Neural progenitor cell (in vitro differentiated cells): ENCODE measurements around the gene NRG2. TPM values are rescaled to one million over a fixed set of nuclear protein-coding genes. Genes with fewer than 3 reads are reported as not detected.

Source experiments
- DNase-seq: peaks from one replicate; pipeline ENCODE4 v3.0.0-alpha.2; 2016; ENCODE audit warnings: low spot score
- H2AFZ ChIP-seq: fragments of 200-600 bp; sonication (generic); replicated peaks from 2 replicates; pipeline ENCODE4 v1.6.1; 2016; ENCODE audit warnings: antibody characterized with exemption
- H3F3A ChIP-seq: fragments of 200-600 bp; sonication (generic); 2 replicates; pipeline ENCODE4 v1.6.1; 2016; ENCODE audit warnings: antibody characterized with exemption, low read depth
- H3K27ac ChIP-seq: fragments of 200-600 bp; sonication (generic); 2 replicates; pipeline ENCODE4 v1.5.1; 2016; ENCODE audit warnings: mild to moderate bottlenecking
- H3K27me3 ChIP-seq: fragments of 200-600 bp; sonication (generic); 2 replicates; pipeline ENCODE4 v1.6.1; 2016; ENCODE audit warnings: mild to moderate bottlenecking, moderate library complexity
- H3K36me3 ChIP-seq: fragments of 200-600 bp; sonication (generic); 2 replicates; pipeline ENCODE4 v1.5.1; 2016
- H3K4me1 ChIP-seq: fragments of 200-600 bp; sonication (generic); 2 replicates; pipeline ENCODE4 v1.6.1; 2016; ENCODE audit warnings: mixed run types
- H3K4me2 ChIP-seq: fragments of 200-600 bp; sonication (generic); 2 replicates; pipeline ENCODE4 v1.6.1; 2016
- H3K4me3 ChIP-seq: fragments of 200-600 bp; sonication (generic); 2 replicates; pipeline ENCODE4 v1.5.1; 2016
- H3K79me2 ChIP-seq: fragments of 200-600 bp; sonication (generic); 2 replicates; pipeline ENCODE4 v1.6.1; 2016; ENCODE audit warnings: low read depth
- H3K9ac ChIP-seq: fragments of 200-600 bp; sonication (generic); 2 replicates; pipeline ENCODE4 v1.6.1; 2016
- H3K9me3 ChIP-seq: fragments of 200-600 bp; sonication (generic); 2 replicates; pipeline ENCODE4 v1.5.1; 2016; ENCODE audit warnings: low read depth
- H4K20me1 ChIP-seq: fragments of 200-600 bp; sonication (generic); 2 replicates; pipeline ENCODE4 v1.6.1; 2016; ENCODE audit warnings: low read depth
- H3K27ac Mint-ChIP-seq: 3 replicates; pipeline ENCODE4 v1.8.0; 2021; ENCODE audit warnings: mixed read lengths
- H3K27me3 Mint-ChIP-seq: 2 replicates; pipeline ENCODE4 v1.8.0; 2022; ENCODE audit warnings: low read depth, mild to moderate bottlenecking, inconsistent platforms, moderate library complexity, mixed read lengths; ENCODE audit not compliant: insufficient read depth
- H3K36me3 Mint-ChIP-seq: 3 replicates; pipeline ENCODE4 v1.8.0; 2021; ENCODE audit warnings: mixed read lengths
- H3K4me1 Mint-ChIP-seq: 3 replicates; pipeline ENCODE4 v1.8.0; 2021; ENCODE audit warnings: mixed read lengths
- H3K4me3 Mint-ChIP-seq: 3 replicates; pipeline ENCODE4 v1.8.0; 2021; ENCODE audit warnings: mild to moderate bottlenecking, moderate library complexity, mixed read lengths
- H3K9me3 Mint-ChIP-seq: 3 replicates; pipeline ENCODE4 v1.8.0; 2020; ENCODE audit warnings: mixed read lengths
- EZH2 ChIP-seq: fragments of 200-600 bp; sonication (generic); IDR thresholded peaks from 2 replicates; pipeline ENCODE4 v1.6.1; 2017; ENCODE audit warnings: antibody characterized with exemption, mild to moderate bottlenecking, moderate library complexity
- EZH2phosphoT487 ChIP-seq: fragments of 200-600 bp; sonication (generic); IDR thresholded peaks from 2 replicates; pipeline ENCODE4 v1.6.1; 2017; ENCODE audit warnings: antibody characterized with exemption
- small RNA-seq: library from RNA; depleted of rRNA; stranded (forward); fragments of <200 nt; gene quantifications from one replicate; pipeline ENCODE3, GENCODE V24; 2015
- total RNA-seq: library from RNA; depleted of rRNA; stranded (reverse); fragments of >200 nt; gene quantifications from 2 replicates; pipeline ENCODE4 v1.2.3, GENCODE V29; 2015; ENCODE audit warnings: low replicate concordance
- TF ChIP-seq, protein P1 (sequence below): fragments of 200-600 bp; sonication (generic); IDR thresholded peaks from 2 replicates; pipeline ENCODE4 v1.5.1; 2017; ENCODE audit warnings: antibody characterized with exemption, mild to moderate bottlenecking

NRG2 gene
- total RNA-seq, 1 donor from 2014 or later = 0.13 TPM

DNA sequence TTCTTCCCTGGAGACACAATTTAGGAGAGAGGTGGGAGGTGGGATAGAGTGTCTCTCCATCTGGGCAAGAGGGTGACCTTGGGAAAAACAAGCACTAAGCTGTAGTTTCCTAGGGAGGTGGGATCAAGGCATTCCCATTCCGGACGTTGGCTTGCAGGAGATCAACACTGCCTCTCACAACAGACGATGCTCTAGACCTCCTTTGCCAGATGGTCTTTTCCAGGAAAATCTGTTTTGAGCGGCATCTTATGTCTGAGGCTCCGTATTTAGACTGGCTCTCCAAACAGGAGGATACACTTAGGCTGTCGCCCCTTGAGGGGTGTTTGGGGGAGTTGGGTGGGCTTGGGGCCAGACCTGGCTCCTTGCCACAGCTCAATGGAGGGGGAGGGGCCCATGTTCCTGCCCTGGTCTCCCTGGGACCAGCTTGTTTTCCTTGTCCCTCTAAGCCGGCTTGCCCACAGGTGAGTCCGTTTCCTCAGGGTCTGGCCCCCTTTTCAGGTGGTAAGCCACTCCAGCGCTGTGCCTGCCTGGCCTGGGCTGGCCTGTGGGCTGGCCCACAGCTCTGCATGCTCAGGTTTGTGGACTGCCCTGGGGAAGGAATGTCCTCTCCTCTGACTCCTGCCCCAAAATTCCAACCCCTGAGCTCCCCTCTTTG, 245.1 kb downstream of the NRG2 start:
- Mint-ChIP-seq H3K27me3 (peaks cover 55% of the 10 kb centered on the region), H3K4me1 (peaks cover 6% of the 10 kb centered on the region), H3K36me3 (no peaks in the 10 kb centered on the region), H3K27ac (no peak overlapping the region), H3K4me3 (no peak overlapping the region), H3K9me3 (no peaks in the 10 kb centered on the region)
- peaks cover 7% of the 10 kb centered on the region for H3F3A ChIP-seq
- H3K9me3 ChIP-seq = no peaks in the 10 kb centered on the region
- peaks cover 13% of the 10 kb centered on the region for H3K4me1 ChIP-seq
- H3K36me3 ChIP-seq = no peaks in the 10 kb centered on the region
- no peak for TF ChIP-seq EZH2phosphoT487
- TF ChIP-seq EZH2 = no peak
- TF ChIP-seq, protein P1, sequence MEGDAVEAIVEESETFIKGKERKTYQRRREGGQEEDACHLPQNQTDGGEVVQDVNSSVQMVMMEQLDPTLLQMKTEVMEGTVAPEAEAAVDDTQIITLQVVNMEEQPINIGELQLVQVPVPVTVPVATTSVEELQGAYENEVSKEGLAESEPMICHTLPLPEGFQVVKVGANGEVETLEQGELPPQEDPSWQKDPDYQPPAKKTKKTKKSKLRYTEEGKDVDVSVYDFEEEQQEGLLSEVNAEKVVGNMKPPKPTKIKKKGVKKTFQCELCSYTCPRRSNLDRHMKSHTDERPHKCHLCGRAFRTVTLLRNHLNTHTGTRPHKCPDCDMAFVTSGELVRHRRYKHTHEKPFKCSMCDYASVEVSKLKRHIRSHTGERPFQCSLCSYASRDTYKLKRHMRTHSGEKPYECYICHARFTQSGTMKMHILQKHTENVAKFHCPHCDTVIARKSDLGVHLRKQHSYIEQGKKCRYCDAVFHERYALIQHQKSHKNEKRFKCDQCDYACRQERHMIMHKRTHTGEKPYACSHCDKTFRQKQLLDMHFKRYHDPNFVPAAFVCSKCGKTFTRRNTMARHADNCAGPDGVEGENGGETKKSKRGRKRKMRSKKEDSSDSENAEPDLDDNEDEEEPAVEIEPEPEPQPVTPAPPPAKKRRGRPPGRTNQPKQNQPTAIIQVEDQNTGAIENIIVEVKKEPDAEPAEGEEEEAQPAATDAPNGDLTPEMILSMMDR = no peak
- H2AFZ ChIP-seq = no peak overlapping the region
- DNase-seq = no peak
- no peak overlapping the region for H3K27ac ChIP-seq
- no peak overlapping the region for H3K9ac ChIP-seq
- no peaks in the 10 kb centered on the region for H3K79me2 ChIP-seq
- H3K4me3 ChIP-seq = no peak overlapping the region
- peaks cover 100% of the 10 kb centered on the region for H3K27me3 ChIP-seq
- H3K4me2 ChIP-seq = no peak overlapping the region
- H4K20me1 ChIP-seq = peaks cover 35% of the 10 kb centered on the region

DNA sequence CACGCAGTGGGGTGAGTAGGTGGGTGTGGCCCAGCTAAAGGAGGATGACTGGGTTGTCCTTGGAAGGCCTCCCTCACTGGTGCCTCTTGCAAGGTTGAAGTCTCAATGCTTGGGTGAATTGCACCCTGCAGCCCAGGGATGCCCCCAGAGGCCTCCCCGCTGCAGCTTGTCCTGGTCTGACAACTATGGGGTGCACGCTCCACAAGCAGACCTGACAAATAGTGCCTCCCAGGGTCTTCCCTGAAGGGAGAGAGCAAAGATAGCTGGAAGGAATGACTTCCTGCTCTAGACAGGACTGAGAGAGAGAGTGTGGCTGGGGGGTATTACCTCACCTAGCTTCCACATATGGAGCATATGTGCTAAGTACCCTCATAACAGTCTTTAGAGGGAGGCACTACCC, 245.8 kb downstream of the NRG2 start:
- Histone ChIP-seq H3K36me3 (no peaks in the 10 kb centered on the region), H3K4me1 (peaks cover 13% of the 10 kb centered on the region), H2AFZ (no peak overlapping the region), H3K9me3 (no peaks in the 10 kb centered on the region), H3F3A (peaks cover 7% of the 10 kb centered on the region), H3K4me2 (no peak overlapping the region), H3K9ac (no peak overlapping the region), H3K79me2 (no peaks in the 10 kb centered on the region), H3K27me3 (peaks cover 100% of the 10 kb centered on the region), H3K27ac (no peak overlapping the region), H4K20me1 (peaks cover 35% of the 10 kb centered on the region), H3K4me3 (no peak overlapping the region)
- Mint-ChIP-seq H3K27ac (no peak overlapping the region), H3K27me3 (peaks cover 54% of the 10 kb centered on the region), H3K4me1 (peaks cover 6% of the 10 kb centered on the region), H3K9me3 (no peaks in the 10 kb centered on the region), H3K4me3 (no peak overlapping the region), H3K36me3 (no peaks in the 10 kb centered on the region)
- TF ChIP-seq EZH2 (no peak), EZH2phosphoT487 (no peak)
- DNase-seq = no peak

Small RNA genes lying within 50 kb of the gene (small RNA-seq; reads per million reads assigned to genes)
- gene RF00019 = not detected

Other genes starting within 250 kb of the NRG2 start
- 0.09 and 0.53 TPM in 2 replicates for gene PSD2, start 247.5 kb downstream of the NRG2 start, total RNA-seq
- 2.5 and 2.6 TPM in 2 replicates for gene PURA, start 70.8 kb upstream of the NRG2 start, total RNA-seq
- gene IGIP, start 82.6 kb upstream of the NRG2 start, total RNA-seq = 0.59 and 1.6 TPM in 2 replicates
- gene CYSTM1, start 131.9 kb upstream of the NRG2 start, total RNA-seq = 8.9 and 19.8 TPM in 2 replicates